GM12878 (cell line): ENCODE data around the gene PCDHGA6. TPM values are rescaled to one million over a fixed set of nuclear protein-coding genes. Genes with fewer than 3 reads are reported as not detected.
A peak's percentile ranks its signal among the peaks of the same experiment; 100 is the strongest.

Experiments
- ATAC-seq: fragments of 200-7000 bp; cut with Tn5 transposase; 3 replicates; pipeline ENCODE4 v1.9.1; 2020; ENCODE audit warnings: mild to moderate bottlenecking, moderate library complexity
- BruUV-seq: library from RNA; stranded (reverse); fragments of 400-500 nt; replicated peaks from 2 replicates; lab custom pipeline; 2021; lab: Mats Ljungman, UMichigan
- CTCF ChIA-PET: fragments of 300-600 bp; sonication (Branson Sonifier 250); formaldehyde crosslinking; extraction: SDS; loops from one replicate; lab custom pipeline; 2021; ENCODE audit warnings: inconsistent platforms; lab: Yijun Ruan, JAX
- POLR2A ChIA-PET: fragments of 350-600 bp; formaldehyde crosslinking; extraction: SDS; loops from one replicate; lab custom pipeline; 2021; ENCODE audit warnings: inconsistent platforms; lab: Charles Lee
- RAD21 ChIA-PET: fragments of 300-600 bp; sonication (Branson Sonifier 250); formaldehyde crosslinking; loops from one replicate; lab custom pipeline; 2023; ENCODE audit warnings: antibody characterized with exemption; ENCODE audit not compliant: unreplicated experiment; lab: Charles Lee
- SMC1A ChIA-PET: fragments of 300-600 bp; sonication (Branson Sonifier 250); formaldehyde crosslinking; loops from one replicate; lab custom pipeline; 2023; ENCODE audit not compliant: unreplicated experiment, uncharacterized antibody; lab: Charles Lee
- DNase-seq: peaks from one replicate; pipeline ENCODE4 v3.0.0-alpha.2; 2011; ENCODE audit warnings: low read depth, low spot score
- FAIRE-seq: peaks from 3 replicates; lab custom pipeline; 2011; peaks lifted over from hg19 to GRCh38; lab: Jason Lieb, UNC
- H2AFZ ChIP-seq: 2 replicates; pipeline ENCODE4 v1.6.0; 2011; ENCODE audit warnings: low read depth, low read length, control low read depth; ENCODE audit not compliant: control insufficient read depth
- H3K27ac ChIP-seq: 2 replicates; pipeline ENCODE4 v1.5.1; 2011; ENCODE audit warnings: control low read depth; ENCODE audit not compliant: control insufficient read depth, insufficient read depth
- H3K27me3 ChIP-seq, 2 experiments: replicated peaks in 1 of 2; 2 replicates each; pipeline versions ENCODE4 v1.6.0 to v1.6.1; 2011; ENCODE audit warnings: low read length in 1 of 2; ENCODE audit not compliant: control insufficient read depth in 2 of 2, insufficient read depth in 2 of 2
- H3K36me3 ChIP-seq, 2 experiments: 2 replicates each; pipeline ENCODE4 v1.5.1; 2011; ENCODE audit warnings: low read length in 1 of 2; ENCODE audit not compliant: control insufficient read depth in 2 of 2, insufficient read depth in 2 of 2
- H3K4me1 ChIP-seq: 2 replicates; pipeline ENCODE4 v1.6.1; 2011; ENCODE audit warnings: mild to moderate bottlenecking, low read length, moderate library complexity, mixed read lengths; ENCODE audit not compliant: control insufficient read depth, insufficient read depth
- H3K4me2 ChIP-seq: 2 replicates; pipeline ENCODE4 v1.6.0; 2011; ENCODE audit warnings: control low read depth; ENCODE audit not compliant: control insufficient read depth, insufficient read depth
- H3K4me3 ChIP-seq: fragments of 200-600 bp; sonication (generic); 2 replicates; pipeline ENCODE4 v1.5.1; 2016
- H3K79me2 ChIP-seq: 2 replicates; pipeline ENCODE4 v1.6.0; 2011; ENCODE audit warnings: low read length; ENCODE audit not compliant: control insufficient read depth, insufficient read depth
- H3K9ac ChIP-seq: 2 replicates; pipeline ENCODE4 v1.8.0; 2011; ENCODE audit warnings: low read length, control low read depth, mixed read lengths; ENCODE audit not compliant: control insufficient read depth, insufficient read depth
- H3K9me3 ChIP-seq: replicated peaks from 3 replicates; pipeline ENCODE4 v1.5.1; 2011; ENCODE audit warnings: mild to moderate bottlenecking, low read length; ENCODE audit not compliant: control insufficient read depth, insufficient read depth
- H4K20me1 ChIP-seq: 2 replicates; pipeline ENCODE4 v1.6.0; 2011; ENCODE audit not compliant: control insufficient read depth, insufficient read depth
- ASH2L ChIP-seq: fragments of 300-600, 200-600 bp; sonication (generic); IDR thresholded peaks from 2 replicates; pipeline ENCODE4 v1.6.1; 2017; ENCODE audit warnings: low read depth, mild to moderate bottlenecking, borderline replicate concordance
- BMI1 ChIP-seq: fragments of 450-650 bp; IDR thresholded peaks from 2 replicates; pipeline ENCODE4 v1.6.1; 2016; ENCODE audit warnings: mild to moderate bottlenecking, moderate library complexity, borderline replicate concordance
- BRCA1 ChIP-seq: IDR thresholded peaks from 2 replicates; pipeline ENCODE4 v1.6.1; 2011; ENCODE audit warnings: low read depth, low read length, improper control_type of control experiment
- CREB1 ChIP-seq: IDR thresholded peaks from 2 replicates; pipeline ENCODE4 v1.6.1; 2012; ENCODE audit warnings: low read depth, mild to moderate bottlenecking, inconsistent platforms
- NFXL1 ChIP-seq: fragments of 450-650 bp; IDR thresholded peaks from 2 replicates; pipeline ENCODE4 v1.6.1; 2017; ENCODE audit warnings: antibody characterized with exemption, mild to moderate bottlenecking, borderline replicate concordance
- POLR2A ChIP-seq: IDR thresholded peaks from 2 replicates; pipeline ENCODE4 v1.6.1; 2011; ENCODE audit warnings: low read depth, mild to moderate bottlenecking, low read length
- RAD51 ChIP-seq: fragments of 450-650 bp; IDR thresholded peaks from 2 replicates; pipeline ENCODE4 v1.6.1; 2016; ENCODE audit warnings: moderate library complexity, mild to moderate bottlenecking, inconsistent platforms
- RCOR1 ChIP-seq: conservative IDR thresholded peaks from 2 replicates; pipeline ENCODE4 v1.6.1; 2012; ENCODE audit warnings: low read depth, low read length, improper control_type of control experiment
- SMC3 ChIP-seq: IDR thresholded peaks from 2 replicates; pipeline ENCODE4 v1.6.1; 2011; ENCODE audit warnings: low read length, improper control_type of control experiment, borderline replicate concordance
- SRF ChIP-seq, 2 experiments: IDR thresholded peaks; 2 replicates each; pipeline ENCODE4 v1.6.1; 2011; ENCODE audit warnings: low read depth in 2 of 2, low read length in 2 of 2, mild to moderate bottlenecking in 1 of 2, moderate library complexity in 1 of 2
- TAF1 ChIP-seq: IDR thresholded peaks from 2 replicates; pipeline ENCODE4 v1.6.1; 2011; ENCODE audit warnings: mild to moderate bottlenecking, low read depth, low read length, borderline replicate concordance
- YY1 ChIP-seq: IDR thresholded peaks from 2 replicates; pipeline ENCODE4 v1.6.1; 2011; ENCODE audit warnings: low read depth, mild to moderate bottlenecking, low read length
- ZBED1 ChIP-seq: IDR thresholded peaks from 2 replicates; pipeline ENCODE4 v1.6.1; 2016; ENCODE audit warnings: borderline replicate concordance
- ZNF217 ChIP-seq: fragments of 450-650 bp; IDR thresholded peaks from 2 replicates; pipeline ENCODE4 v1.6.1; 2017; ENCODE audit warnings: antibody characterized with exemption, mild to moderate bottlenecking
- ZNF274 ChIP-seq: IDR thresholded peaks from one replicate; pipeline ENCODE4 v1.8.0; 2011; ENCODE audit not compliant: insufficient read length, insufficient read depth
- WGBS: methylation state at CpG from one replicate; pipeline ENCODE4 v1.1.6; 2016; ENCODE audit warnings: low lambda C conversion rate; ENCODE audit not compliant: insufficient replicate concordance, insufficient coverage; ENCODE audit errors: missing lambda C conversion rate; 5-methylcytosine and 5-hydroxymethylcytosine counted together
- in situ Hi-C: fragments of 300-500 bp; cut with MboI; formaldehyde crosslinking; loops from 9 replicates; pipeline ENCODE4 v1.14.3; 2018; ENCODE audit warnings: mixed read lengths
- intact Hi-C: fragments of 100-400 bp; cut with micrococcal nuclease; formaldehyde crosslinking; loops from one replicate; pipeline ENCODE4 v1.14.2; 2022; ENCODE audit not compliant: unreplicated experiment
- polyA plus RNA-seq, 11 experiments: library from polyadenylated mRNA; depleted of rRNA in 4 of 11; unstranded in 6 of 11; stranded (reverse) in 5 of 11; fragments of >200 nt; fragmentation: Nextera tagmentation in 4 of 11; fragmentation: Illumina TruSeq in 1 of 11; extraction: Ambion mirVana in 4 of 11; extraction: Trizol in 1 of 11; gene quantifications; 1 replicate in 1 of 11; 2 replicates in 10 of 11; pipeline versions ENCODE4 v1.2.1 to v1.2.3, GENCODE V29; 2011 to 2016; ENCODE audit warnings: inconsistent platforms in 2 of 11, missing spikeins in 2 of 11, low read depth in 1 of 11
- total RNA-seq, 4 experiments: library from RNA; depleted of rRNA in 3 of 4; stranded (reverse); fragments of >200 nt in 3 of 4; fragmentation: Illumina TruSeq in 1 of 4; extraction: Trizol in 1 of 4; gene quantifications; 2 replicates each; pipeline versions ENCODE4 v1.2.1 to v1.2.3, GENCODE V29; 2013 to 2021
- TF ChIP-seq, protein P1 (sequence below): fragments of 450-650 bp; IDR thresholded peaks from 2 replicates; pipeline ENCODE4 v1.6.1; 2017; ENCODE audit warnings: low read depth, mild to moderate bottlenecking, moderate library complexity
- TF ChIP-seq, protein P2 (sequence below): IDR thresholded peaks from 2 replicates; pipeline ENCODE4 v1.6.1; 2012; ENCODE audit warnings: low read depth, low read length, improper control_type of control experiment
- TF ChIP-seq, protein P3 (sequence below): fragments of 450-650 bp; IDR thresholded peaks from 2 replicates; pipeline ENCODE4 v1.6.1; 2016; ENCODE audit warnings: mild to moderate bottlenecking
- TF ChIP-seq, protein P4 (sequence below): fragments of 450-650 bp; IDR thresholded peaks from 2 replicates; pipeline ENCODE4 v1.6.1; 2014; ENCODE audit warnings: mild to moderate bottlenecking
- TF ChIP-seq, protein P5 (sequence below): IDR thresholded peaks from 2 replicates; pipeline ENCODE4 v1.6.1; 2012; ENCODE audit warnings: low read depth, low read length, improper control_type of control experiment

The PCDHGA6 gene
- total and polyA plus RNA-seq, 10 of the 15 experiments (the other 5 are each of a cell fraction or from before 2014, with no cell fraction given), result 0.04 to 0.60 (median 0.15) TPM; not detected in 3

DNA sequence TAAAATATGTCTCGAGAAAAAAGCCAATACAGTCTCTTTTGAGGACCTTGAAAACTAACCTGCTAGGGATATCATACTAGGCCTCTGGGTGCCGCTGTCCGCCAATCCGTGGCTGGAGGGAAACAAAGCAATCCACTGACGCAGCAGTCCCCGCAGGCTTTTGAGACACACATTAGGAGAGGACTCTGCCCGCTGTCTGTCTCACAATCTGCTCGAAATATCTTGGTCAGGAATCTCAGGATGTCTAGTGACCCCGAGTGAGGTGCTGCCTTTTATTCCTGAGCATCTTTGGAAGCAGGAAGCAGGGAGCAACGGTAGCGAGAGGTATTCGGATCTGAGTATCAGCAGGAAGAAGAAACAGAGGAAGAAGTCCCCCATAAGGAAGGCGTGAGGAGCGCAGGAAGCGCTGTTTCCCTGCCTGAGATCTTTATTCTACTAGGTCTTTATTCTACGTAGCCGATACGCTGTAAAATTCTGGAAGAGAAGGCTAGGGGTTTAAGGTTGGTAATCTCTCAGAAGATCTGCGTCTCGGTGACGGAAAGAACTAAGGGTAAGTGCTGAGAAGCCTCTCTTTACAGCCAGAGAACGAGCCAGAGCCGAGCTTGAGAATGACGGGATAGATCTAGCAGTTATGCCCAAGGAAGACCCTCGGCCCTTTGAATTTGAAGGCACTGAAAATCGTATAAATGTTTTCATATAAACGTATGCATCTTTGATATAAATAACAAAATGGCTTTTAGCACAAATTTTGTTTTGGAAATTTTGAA lies 47.4 kb upstream of the PCDHGA6 start:
- Histone ChIP-seq H3K27ac (no peak overlapping the region), H4K20me1 (no peaks in the 10 kb centered on the region), H3K4me1 (no peaks in the 10 kb centered on the region), H3K79me2 (no peaks in the 10 kb centered on the region), H3K27me3 (no peaks in the 10 kb centered on the region; a peak in 1 of 4 replicates), H2AFZ (peak overlapping the region; percentile 98), H3K9me3 (peaks cover 4% of the 10 kb centered on the region; the same call in 2 of the 3 replicates), H3K36me3 (no peaks in the 10 kb centered on the region), H3K4me2 (peak overlapping the region; percentile 83), H3K9ac (peak overlapping the region; percentile 51), H3K4me3 (peak overlapping the region; percentile 70)
- POLR2A ChIA-PET, result interaction anchor here (0.6 kb wide), 1 partner anchor 282 kb away, joined by 9 read pairs; no protein-coding TSS in a partner anchor
- RAD21 ChIA-PET, result no interaction called here
- intact Hi-C loops, result no loop called here
- no peak for DNase-seq
- SMC1A ChIA-PET, result interaction anchor here (1.0 kb wide), 1 partner anchor 9 kb away, joined by 6 read pairs; no protein-coding TSS in a partner anchor
- FAIRE-seq, result no peak
- peak; percentile 94 for ATAC-seq
- CTCF ChIA-PET, result interaction anchor here (0.6 to 1.4 kb wide), 6 partner anchors 22 to 266 kb away, joined by 3 to 5 read pairs (median 4); partner anchors contain the start of gene PCDHGB2
- in situ Hi-C loops, result loop anchor here (10.0 kb wide), 1 partner anchor 239 kb away; no protein-coding TSS in a partner anchor
- BruUV-seq, result no TSS peak
- WGBS, result 36% methylated on average over 27 of the region's 27 CpGs
- TF ChIP-seq RAD51, result no peak
- TF ChIP-seq POLR2A, result peak; percentile 66
- TF ChIP-seq, protein P1, sequence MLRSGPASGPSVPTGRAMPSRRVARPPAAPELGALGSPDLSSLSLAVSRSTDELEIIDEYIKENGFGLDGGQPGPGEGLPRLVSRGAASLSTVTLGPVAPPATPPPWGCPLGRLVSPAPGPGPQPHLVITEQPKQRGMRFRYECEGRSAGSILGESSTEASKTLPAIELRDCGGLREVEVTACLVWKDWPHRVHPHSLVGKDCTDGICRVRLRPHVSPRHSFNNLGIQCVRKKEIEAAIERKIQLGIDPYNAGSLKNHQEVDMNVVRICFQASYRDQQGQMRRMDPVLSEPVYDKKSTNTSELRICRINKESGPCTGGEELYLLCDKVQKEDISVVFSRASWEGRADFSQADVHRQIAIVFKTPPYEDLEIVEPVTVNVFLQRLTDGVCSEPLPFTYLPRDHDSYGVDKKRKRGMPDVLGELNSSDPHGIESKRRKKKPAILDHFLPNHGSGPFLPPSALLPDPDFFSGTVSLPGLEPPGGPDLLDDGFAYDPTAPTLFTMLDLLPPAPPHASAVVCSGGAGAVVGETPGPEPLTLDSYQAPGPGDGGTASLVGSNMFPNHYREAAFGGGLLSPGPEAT, result 0 out of 2 replicates have a peak, but pooled peaks have one; percentile 21
- 0 out of 2 replicates have a peak, but pooled peaks have one; percentile 12 for TF ChIP-seq TAF1
- no peak for TF ChIP-seq RCOR1
- TF ChIP-seq, protein P2, sequence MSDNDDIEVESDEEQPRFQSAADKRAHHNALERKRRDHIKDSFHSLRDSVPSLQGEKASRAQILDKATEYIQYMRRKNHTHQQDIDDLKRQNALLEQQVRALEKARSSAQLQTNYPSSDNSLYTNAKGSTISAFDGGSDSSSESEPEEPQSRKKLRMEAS, result no peak
- TF ChIP-seq NFXL1, result no peak
- TF ChIP-seq, protein P3, sequence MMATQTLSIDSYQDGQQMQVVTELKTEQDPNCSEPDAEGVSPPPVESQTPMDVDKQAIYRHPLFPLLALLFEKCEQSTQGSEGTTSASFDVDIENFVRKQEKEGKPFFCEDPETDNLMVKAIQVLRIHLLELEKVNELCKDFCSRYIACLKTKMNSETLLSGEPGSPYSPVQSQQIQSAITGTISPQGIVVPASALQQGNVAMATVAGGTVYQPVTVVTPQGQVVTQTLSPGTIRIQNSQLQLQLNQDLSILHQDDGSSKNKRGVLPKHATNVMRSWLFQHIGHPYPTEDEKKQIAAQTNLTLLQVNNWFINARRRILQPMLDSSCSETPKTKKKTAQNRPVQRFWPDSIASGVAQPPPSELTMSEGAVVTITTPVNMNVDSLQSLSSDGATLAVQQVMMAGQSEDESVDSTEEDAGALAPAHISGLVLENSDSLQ, result no peak
- TF ChIP-seq SMC3, result peak; percentile 25; the same call in 1 of the 2 replicates
- no peak for TF ChIP-seq BMI1
- TF ChIP-seq, protein P4, sequence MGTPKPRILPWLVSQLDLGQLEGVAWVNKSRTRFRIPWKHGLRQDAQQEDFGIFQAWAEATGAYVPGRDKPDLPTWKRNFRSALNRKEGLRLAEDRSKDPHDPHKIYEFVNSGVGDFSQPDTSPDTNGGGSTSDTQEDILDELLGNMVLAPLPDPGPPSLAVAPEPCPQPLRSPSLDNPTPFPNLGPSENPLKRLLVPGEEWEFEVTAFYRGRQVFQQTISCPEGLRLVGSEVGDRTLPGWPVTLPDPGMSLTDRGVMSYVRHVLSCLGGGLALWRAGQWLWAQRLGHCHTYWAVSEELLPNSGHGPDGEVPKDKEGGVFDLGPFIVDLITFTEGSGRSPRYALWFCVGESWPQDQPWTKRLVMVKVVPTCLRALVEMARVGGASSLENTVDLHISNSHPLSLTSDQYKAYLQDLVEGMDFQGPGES, result no peak
- TF ChIP-seq ASH2L, result no peak
- TF ChIP-seq YY1, result 0 out of 2 replicates have a peak, but pooled peaks have one; percentile 17
- TF ChIP-seq, protein P5, sequence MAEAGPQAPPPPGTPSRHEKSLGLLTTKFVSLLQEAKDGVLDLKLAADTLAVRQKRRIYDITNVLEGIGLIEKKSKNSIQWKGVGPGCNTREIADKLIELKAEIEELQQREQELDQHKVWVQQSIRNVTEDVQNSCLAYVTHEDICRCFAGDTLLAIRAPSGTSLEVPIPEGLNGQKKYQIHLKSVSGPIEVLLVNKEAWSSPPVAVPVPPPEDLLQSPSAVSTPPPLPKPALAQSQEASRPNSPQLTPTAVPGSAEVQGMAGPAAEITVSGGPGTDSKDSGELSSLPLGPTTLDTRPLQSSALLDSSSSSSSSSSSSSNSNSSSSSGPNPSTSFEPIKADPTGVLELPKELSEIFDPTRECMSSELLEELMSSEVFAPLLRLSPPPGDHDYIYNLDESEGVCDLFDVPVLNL, result no peak
- TF ChIP-seq CREB1, result peak; percentile 57
- TF ChIP-seq BRCA1, result no peak
- TF ChIP-seq SRF (IDR thresholded peaks at IDR 0.05; ENCODE audit: low read depth in 2 of 2, low read length in 2 of 2), result no peak
- no peak for TF ChIP-seq ZNF217
- no peak for TF ChIP-seq ZNF274
- TF ChIP-seq ZBED1, result no peak
